Adipose tissue (tissue), 3 donors: Measurements from ENCODE around the gene C1QTNF12. TPM values are rescaled to one million over a fixed set of nuclear protein-coding genes. Genes with fewer than 3 reads are reported as not detected.
"Not testable (repeated sequence)": the region's sequence is repeated elsewhere in the genome, so short reads cannot be mapped to it uniquely, and the experiment has no call there.

ENCODE experiments used
- H3K27ac ChIP-seq: one replicate; pipeline ENCODE4 v1.5.1; 2013; ENCODE audit warnings: low read depth, low read length
- WGBS, 3 donors: extraction: QIAGEN DNeasy Blood & Tissue Kit; methylation state at CpG; one replicate each; pipeline ENCODE4 v1.1.7; 2013; 5-methylcytosine and 5-hydroxymethylcytosine counted together
- polyA plus RNA-seq, 3 donors: library from polyadenylated mRNA; stranded (reverse); fragments of 200-250 nt; gene quantifications; one replicate each; pipeline ENCODE4 v1.2.3, GENCODE V29; 2013
- donor health status: healthy with polysubstance abuse.
- donor health status: Bipolar disorder and iron deficiency.
- donor health status: healthy.

The C1QTNF12 gene
- polyA plus RNA-seq, 3 donors: 0.53 to 6.1 (median 3.5) TPM

GRCh38 chr1:1264868-1265272 lies 18.3 kb upstream of the C1QTNF12 start:
- H3K27ac ChIP-seq: no peak overlapping the region
- 82 to 87% (median 84%) methylated on average over 10 of the region's 10 CpGs for WGBS, 3 donors

- 86 to 87% (median 86%) methylated on average over 9 of the region's 9 CpGs for WGBS, 3 donors
- no peak overlapping the region for H3K27ac ChIP-seq
Observed at GRCh38 chr1:1264026-1264425, 17.5 kb upstream of the C1QTNF12 start.

- no peak overlapping the region for H3K27ac ChIP-seq
- WGBS, 3 donors: 84 to 89% (median 86%) methylated on average over 8 of the region's 8 CpGs
Observed at GRCh38 chr1:1262758-1263157, 16.2 kb upstream of the C1QTNF12 start.

DNA sequence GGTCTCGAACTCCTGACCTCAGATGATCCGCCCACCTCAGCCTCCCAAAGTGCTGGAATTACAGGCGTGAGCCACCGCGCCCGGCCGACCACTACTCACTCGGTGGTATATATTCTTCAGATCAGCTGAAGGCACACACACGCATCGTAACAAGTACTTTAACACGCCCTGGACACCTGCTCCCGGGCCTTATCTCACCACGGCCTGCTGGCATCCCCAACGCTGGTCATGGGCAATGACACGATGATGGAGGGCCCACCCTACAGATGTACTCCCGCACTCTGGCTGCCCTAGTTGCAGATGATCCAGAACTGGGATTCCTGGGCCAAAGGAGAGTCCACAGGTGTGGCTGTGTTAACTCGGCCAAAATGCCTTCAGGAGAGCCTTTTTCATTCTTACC lies 15.5 kb upstream of the C1QTNF12 start:
- no peak overlapping the region for H3K27ac ChIP-seq
- 95 to 97% (median 96%) methylated on average over 17 of the region's 17 CpGs for WGBS, 3 donors

- 50 to 77% (median 55%) methylated on average over 16 of the region's 16 CpGs for whole genome bisulfite sequencing, 3 donors
- no peak overlapping the region for H3K27ac ChIP-seq
Observed at GRCh38 chr1:1260843-1261560, 14.5 kb upstream of the C1QTNF12 start.

DNA sequence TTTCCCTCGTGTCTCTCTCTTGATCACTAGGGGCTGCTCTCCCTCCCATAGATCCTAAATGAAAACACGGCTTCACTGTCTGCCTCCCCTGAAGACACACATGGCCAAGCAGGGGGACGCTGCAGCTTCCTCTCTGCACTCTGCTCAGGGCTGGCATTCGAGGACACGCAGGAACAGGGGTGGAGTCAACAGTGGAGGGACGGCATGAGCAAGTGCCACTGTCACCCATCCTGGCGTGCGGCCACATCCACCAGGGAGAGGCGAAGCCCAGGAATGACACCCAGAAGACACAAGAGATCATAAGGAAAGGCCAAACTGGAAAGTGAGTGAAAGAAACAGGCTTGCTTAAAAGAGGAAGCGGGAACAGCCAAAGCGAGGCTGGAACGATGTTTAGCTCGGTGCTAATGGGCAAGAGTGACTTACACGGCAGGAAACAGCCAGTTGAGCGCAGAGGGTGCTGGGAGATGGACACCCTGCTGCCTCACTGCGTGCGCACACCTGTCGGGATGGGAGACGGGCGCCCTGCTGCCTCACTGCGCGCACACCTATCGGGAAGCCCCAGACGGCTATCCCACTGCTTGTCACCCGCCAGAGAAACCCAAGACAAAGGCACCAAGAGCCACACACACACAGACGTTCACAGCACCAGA lies 13.6 kb upstream of the C1QTNF12 start:
- 77 to 85% (median 81%) methylated on average over 26 of the region's 26 CpGs for WGBS, 3 donors
- no peak overlapping the region for H3K27ac ChIP-seq

- no peak overlapping the region for H3K27ac ChIP-seq
- 89 to 94% (median 93%) methylated on average over 18 of the region's 18 CpGs for WGBS, 3 donors
Observed at GRCh38 chr1:1259540-1259939, 13.0 kb upstream of the C1QTNF12 start.

DNA sequence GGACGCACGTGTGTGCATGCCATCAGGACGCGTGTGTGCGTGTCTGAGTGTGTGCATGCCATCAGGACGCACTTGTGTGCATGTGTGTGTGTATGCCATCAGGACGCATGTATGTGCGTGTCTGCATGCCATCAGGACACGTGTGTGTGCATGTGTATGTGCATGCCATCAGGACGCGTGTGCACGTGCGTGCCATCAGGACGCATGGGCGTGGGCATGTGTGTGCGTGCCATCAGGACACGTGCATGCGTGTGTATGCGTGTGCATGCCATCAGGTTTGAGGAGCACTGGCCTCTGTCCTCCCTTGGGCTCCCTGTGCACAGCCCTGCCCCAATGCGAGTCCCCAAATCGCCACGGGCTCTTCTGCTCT lies 12.6 kb upstream of the C1QTNF12 start:
- WGBS, 3 donors: 94 to 96% (median 95%) methylated on average over 21 to 22 of the region's 22 CpGs
- no peak overlapping the region for H3K27ac ChIP-seq

DNA sequence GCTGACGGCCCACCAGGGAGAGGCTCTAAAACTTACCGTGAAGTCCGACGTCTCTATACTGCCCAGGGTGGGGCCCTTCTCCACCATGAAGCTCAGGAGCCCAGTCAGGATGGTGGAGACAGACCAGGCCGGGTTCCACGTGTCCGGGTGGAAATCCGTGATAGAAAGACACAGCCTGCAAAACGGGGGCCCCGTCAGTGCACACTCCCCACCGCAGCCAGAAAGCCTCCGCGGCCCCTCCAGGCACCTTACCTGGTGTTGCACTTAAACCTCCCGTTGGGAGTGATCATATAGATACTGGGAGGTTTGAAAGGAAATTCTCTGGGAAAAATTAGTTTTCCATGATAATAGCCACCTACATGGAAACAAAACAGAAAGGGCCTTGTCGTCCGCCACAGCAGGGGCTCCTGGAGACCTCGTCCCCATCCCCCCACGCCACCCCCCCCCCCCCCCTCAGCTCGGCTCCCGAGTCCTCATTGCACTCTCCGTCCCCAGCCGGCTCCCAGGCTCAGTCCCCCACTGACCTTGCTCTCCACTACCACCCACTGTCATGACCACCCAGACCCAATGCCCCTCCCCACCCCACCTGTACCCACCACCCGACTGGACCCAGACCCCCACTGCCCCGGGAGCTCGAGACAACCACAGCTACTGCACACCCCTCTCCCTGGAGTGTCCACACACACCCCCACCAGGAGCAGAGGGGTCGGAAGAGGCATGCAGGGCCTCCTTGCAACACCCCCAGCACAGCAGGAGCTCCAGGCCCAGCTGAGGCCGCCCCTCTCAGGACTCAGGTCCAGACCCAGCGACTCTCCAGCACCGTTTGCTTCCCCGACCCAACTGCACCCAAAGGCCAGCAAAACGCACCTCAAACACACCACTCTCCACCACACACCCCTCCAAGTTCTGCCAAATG lies 10.7 kb upstream of the C1QTNF12 start:
- H3K27ac ChIP-seq: no peak overlapping the region
- WGBS, 3 donors: 93 to 95% (median 94%) methylated on average over 28 to 31 of the region's 31 CpGs

GRCh38 chr1:1255611-1256010 lies 9.1 kb upstream of the C1QTNF12 start:
- 91 to 94% (median 91%) methylated on average over 10 of the region's 10 CpGs for WGBS, 3 donors

GRCh38 chr1:1255078-1255477 lies 8.6 kb upstream of the C1QTNF12 start:
- WGBS, 3 donors: 94 to 95% (median 94%) methylated on average over 26 of the region's 26 CpGs
- no peak overlapping the region for H3K27ac ChIP-seq

More at GRCh38 chr1:1255611-1256010, 9.1 kb upstream of the C1QTNF12 start:
- H3K27ac ChIP-seq: no peak overlapping the region

- H3K27ac ChIP-seq: no peak overlapping the region
- 85 to 90% (median 89%) methylated on average over 21 of the region's 21 CpGs for WGBS, 3 donors
Observed at GRCh38 chr1:1254667-1254998, 8.1 kb upstream of the C1QTNF12 start.

DNA sequence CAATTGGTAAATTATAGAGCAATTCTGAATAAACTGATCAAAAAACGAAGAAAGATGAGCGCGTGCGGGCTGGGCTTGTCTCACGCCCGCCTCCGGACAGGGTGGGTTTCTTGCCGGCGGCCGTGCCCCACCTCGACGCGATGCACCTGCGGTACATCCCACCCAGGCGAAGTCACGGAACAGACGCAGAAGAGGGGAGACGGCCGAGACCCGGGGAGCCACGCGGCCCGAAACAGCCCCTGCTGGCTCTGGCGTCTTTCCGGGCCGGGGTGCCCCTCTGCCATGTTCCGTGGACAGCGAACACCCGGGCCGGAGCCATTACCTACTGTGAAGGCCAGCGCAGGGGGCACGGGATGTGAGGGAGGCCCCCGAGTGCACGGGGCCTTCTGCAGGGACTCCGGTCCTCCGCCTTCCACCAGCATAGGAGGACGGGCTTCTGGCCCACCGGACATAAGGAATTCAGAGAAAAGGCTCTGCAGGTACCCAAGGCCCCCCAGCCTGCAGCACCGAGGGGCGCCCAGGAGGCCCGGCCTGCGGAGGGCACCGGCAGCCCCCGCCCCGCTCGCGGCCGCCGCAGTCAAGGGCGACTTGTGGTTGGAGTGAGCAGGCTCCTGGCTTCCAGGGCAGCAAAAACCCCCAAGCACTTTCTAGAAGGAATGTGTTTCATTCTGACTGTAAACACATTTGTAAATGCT lies 7.6 kb upstream of the C1QTNF12 start:
- no peak overlapping the region for H3K27ac ChIP-seq
- WGBS, 3 donors: 96% methylated on average over 47 to 50 of the region's 50 CpGs

- 80 to 90% (median 87%) methylated on average over 12 of the region's 12 CpGs for WGBS, 3 donors
- H3K27ac ChIP-seq: no peak overlapping the region
Observed at GRCh38 chr1:1253314-1253713, 6.8 kb upstream of the C1QTNF12 start.

DNA sequence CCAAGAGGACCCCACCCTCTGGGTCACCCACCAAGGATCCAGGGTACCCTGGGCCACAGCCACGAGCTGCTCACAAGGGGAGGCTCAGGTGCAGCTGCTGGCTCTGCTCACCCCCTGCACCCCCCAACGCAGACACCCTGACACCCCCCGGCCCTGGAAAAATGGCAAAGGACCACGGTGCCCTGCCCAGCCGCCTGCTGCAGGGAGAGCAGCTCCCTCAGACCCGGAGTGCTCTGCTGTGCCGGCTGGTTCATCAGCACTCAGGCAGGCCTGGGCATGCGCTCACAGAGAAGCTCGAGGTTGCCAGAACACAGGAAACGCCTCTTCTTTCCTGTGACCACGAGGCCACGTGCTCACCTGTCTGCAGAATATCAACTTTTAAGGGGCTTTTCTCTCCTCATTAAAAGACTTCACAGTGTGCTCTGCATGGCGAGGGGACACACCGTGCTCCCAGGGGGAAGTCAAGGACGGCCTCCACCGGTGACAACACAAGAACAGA lies 4.3 kb upstream of the C1QTNF12 start:
- WGBS, 3 donors: 67 to 84% (median 73%) methylated on average over 16 of the region's 16 CpGs
- H3K27ac ChIP-seq: no peak overlapping the region

- H3K27ac ChIP-seq: not testable (repeated sequence)
- WGBS, 3 donors: 89 to 93% (median 91%) methylated on average over 20 to 21 of the region's 21 CpGs
Observed at GRCh38 chr1:1248009-1248913, 1.7 kb upstream of the C1QTNF12 start.

GRCh38 chr1:1247341-1247913 lies 905 bp upstream of the C1QTNF12 start:
- WGBS, 3 donors: 60 to 72% (median 67%) methylated on average over 18 to 25 of the region's 25 CpGs
- H3K27ac ChIP-seq: peak overlapping the region; percentile 38
